ENCODE data around the gene ZNF607.

ZNF607 gene

DNA sequence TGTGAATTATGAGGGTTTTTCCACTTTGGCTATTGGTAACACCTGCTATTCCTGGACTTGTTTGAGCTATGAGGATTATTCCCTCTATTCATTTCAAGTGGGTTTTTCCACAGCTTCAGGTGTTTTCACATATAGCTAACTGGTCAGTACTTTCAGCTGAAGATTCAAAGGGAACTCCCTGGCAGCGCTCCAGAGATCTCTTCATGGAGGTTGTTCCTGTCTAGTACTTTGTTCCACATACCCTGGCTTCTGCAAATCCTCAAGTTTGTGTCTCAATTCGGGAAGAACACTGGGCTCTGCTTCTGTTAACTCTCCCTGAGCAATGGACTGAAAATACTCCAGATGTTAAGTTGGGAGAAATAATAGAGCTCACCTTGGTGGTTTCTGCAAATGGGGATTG is 5.6 kb upstream of the ZNF607 start:
- no peak overlapping the region for H2AFZ ChIP-seq (ENCODE audit: low read depth)
- no peaks in the 10 kb centered on the region for H3K36me3 ChIP-seq (ENCODE audit: insufficient read depth)
- no peak overlapping the region for H3K4me3 ChIP-seq (IDR thresholded peaks at IDR 0.05; ENCODE audit: insufficient read depth, low read depth, low read length)
- TF ChIP-seq, protein P1, sequence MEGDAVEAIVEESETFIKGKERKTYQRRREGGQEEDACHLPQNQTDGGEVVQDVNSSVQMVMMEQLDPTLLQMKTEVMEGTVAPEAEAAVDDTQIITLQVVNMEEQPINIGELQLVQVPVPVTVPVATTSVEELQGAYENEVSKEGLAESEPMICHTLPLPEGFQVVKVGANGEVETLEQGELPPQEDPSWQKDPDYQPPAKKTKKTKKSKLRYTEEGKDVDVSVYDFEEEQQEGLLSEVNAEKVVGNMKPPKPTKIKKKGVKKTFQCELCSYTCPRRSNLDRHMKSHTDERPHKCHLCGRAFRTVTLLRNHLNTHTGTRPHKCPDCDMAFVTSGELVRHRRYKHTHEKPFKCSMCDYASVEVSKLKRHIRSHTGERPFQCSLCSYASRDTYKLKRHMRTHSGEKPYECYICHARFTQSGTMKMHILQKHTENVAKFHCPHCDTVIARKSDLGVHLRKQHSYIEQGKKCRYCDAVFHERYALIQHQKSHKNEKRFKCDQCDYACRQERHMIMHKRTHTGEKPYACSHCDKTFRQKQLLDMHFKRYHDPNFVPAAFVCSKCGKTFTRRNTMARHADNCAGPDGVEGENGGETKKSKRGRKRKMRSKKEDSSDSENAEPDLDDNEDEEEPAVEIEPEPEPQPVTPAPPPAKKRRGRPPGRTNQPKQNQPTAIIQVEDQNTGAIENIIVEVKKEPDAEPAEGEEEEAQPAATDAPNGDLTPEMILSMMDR (conservative IDR thresholded peaks at IDR 0.05; ENCODE audit: low read depth, low read length), result no peak
- no peaks in the 10 kb centered on the region for H3K4me1 ChIP-seq (ENCODE audit: low read depth, poor library complexity, severe bottlenecking)
- H3K27me3 ChIP-seq (ENCODE audit: insufficient read depth, low read depth), result no peaks in the 10 kb centered on the region
- H3K27ac ChIP-seq, result no peak overlapping the region
- H3K79me2 ChIP-seq (ENCODE audit: insufficient read depth, low read depth), result no peaks in the 10 kb centered on the region
- no peak overlapping the region for H3K4me2 ChIP-seq
- no peaks in the 10 kb centered on the region for H4K20me1 ChIP-seq (ENCODE audit: insufficient read depth)
- H3K9ac ChIP-seq, result no peak overlapping the region

DNA sequence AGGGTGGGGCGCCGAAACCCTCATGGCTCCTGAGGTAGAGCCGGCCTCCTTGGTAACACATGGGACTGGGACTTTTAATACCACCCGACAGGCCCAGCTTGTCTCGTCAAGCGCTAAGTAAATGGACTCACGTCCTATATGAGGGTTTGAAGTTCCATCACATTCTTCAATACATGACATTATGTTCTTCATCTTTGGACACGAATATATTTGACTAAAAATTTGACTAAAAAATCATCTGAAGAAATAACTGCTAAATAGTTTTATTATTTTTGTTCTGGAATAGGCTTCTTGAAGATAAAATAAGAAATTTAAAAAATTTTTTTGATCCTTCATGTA is 335 bp upstream of the ZNF607 start:
- H3K27me3 ChIP-seq (ENCODE audit: insufficient read depth, low read depth), result no peaks in the 10 kb centered on the region
- H3K36me3 ChIP-seq (ENCODE audit: insufficient read depth), result no peaks in the 10 kb centered on the region
- no peak overlapping the region for H3K27ac ChIP-seq
- H3K79me2 ChIP-seq (ENCODE audit: insufficient read depth, low read depth), result no peaks in the 10 kb centered on the region
- TF ChIP-seq, protein P1 (conservative IDR thresholded peaks at IDR 0.05; ENCODE audit: low read depth, low read length), result peak; percentile 42
- no peak overlapping the region for H3K4me3 ChIP-seq (IDR thresholded peaks at IDR 0.05; ENCODE audit: insufficient read depth, low read depth, low read length)
- H3K4me1 ChIP-seq (ENCODE audit: low read depth, poor library complexity, severe bottlenecking), result peaks cover 3% of the 10 kb centered on the region
- no peak overlapping the region; the same call in 1 of the 2 replicates for H3K4me2 ChIP-seq
- no peaks in the 10 kb centered on the region for H4K20me1 ChIP-seq (ENCODE audit: insufficient read depth)
- H2AFZ ChIP-seq (ENCODE audit: low read depth), result peak overlapping the region; percentile 65
- no peak overlapping the region for H3K9ac ChIP-seq

DNA sequence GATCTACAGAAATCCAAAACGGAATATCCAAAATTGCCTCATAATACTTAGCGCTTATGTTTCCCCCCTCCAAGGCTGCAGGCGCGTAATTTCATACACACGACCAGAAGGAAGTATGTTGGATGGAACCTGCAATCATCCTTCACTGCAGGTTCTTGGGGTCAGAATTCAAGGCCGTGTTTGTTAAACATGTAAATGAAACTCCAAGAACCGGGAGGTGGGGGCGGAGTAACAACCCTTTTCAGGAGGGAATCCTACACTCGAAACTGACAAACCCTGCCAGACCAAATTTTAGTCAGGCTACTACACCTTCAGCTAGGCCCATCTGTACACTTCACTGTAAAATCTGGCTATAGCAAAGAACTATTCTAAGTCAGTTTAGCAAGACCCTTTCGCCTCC is 1.3 kb downstream of the ZNF607 start:
- H3K27ac ChIP-seq, result no peak overlapping the region
- H3K4me1 ChIP-seq (ENCODE audit: low read depth, poor library complexity, severe bottlenecking), result peaks cover 3% of the 10 kb centered on the region
- H2AFZ ChIP-seq (ENCODE audit: low read depth), result no peak overlapping the region
- TF ChIP-seq, protein P1 (conservative IDR thresholded peaks at IDR 0.05; ENCODE audit: low read depth, low read length), result no peak
- no peaks in the 10 kb centered on the region for H3K36me3 ChIP-seq (ENCODE audit: insufficient read depth)
- no peaks in the 10 kb centered on the region for H4K20me1 ChIP-seq (ENCODE audit: insufficient read depth)
- 0 out of 2 replicates have a peak overlapping the region, but pooled peaks have one; percentile 63 for H3K4me2 ChIP-seq
- H3K79me2 ChIP-seq (ENCODE audit: insufficient read depth, low read depth), result no peaks in the 10 kb centered on the region
- H3K9ac ChIP-seq, result no peak overlapping the region
- H3K27me3 ChIP-seq (ENCODE audit: insufficient read depth, low read depth), result no peaks in the 10 kb centered on the region
- no peak overlapping the region for H3K4me3 ChIP-seq (IDR thresholded peaks at IDR 0.05; ENCODE audit: insufficient read depth, low read depth, low read length)

DNA sequence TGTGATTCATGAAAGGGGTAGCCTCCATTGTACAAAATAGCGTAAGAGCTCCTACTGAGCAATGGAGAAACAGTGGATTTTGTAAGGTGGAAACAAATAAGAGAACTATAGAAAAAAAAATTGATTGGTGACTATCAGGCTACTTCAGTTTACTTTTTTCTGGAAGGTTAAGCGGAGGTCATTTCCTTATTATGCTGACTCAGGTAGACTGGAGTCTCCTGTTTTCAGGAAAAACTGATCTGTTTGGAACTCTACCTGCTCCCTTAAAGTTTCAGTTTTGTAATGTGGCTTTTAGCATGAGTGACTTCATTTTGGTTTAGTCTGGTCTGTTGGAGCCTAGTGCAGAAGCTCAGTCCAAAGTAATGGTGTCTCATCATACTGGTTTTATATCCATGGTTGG is 3.4 kb downstream of the ZNF607 start:
- Histone ChIP-seq H3K4me1 (ENCODE audit: low read depth, poor library complexity, severe bottlenecking) (peaks cover 3% of the 10 kb centered on the region), H3K27ac (no peak overlapping the region), H4K20me1 (ENCODE audit: insufficient read depth) (no peaks in the 10 kb centered on the region), H3K9ac (no peak overlapping the region), H3K4me2 (no peak overlapping the region), H3K4me3 (IDR thresholded peaks at IDR 0.05; ENCODE audit: insufficient read depth, low read depth, low read length) (no peak overlapping the region), H3K36me3 (ENCODE audit: insufficient read depth) (no peaks in the 10 kb centered on the region), H3K27me3 (ENCODE audit: insufficient read depth, low read depth) (no peaks in the 10 kb centered on the region), H3K79me2 (ENCODE audit: insufficient read depth, low read depth) (no peaks in the 10 kb centered on the region), H2AFZ (ENCODE audit: low read depth) (no peak overlapping the region)
- TF ChIP-seq, protein P1 (conservative IDR thresholded peaks at IDR 0.05; ENCODE audit: low read depth, low read length), result no peak
